GM23338 (cell line): Measurements from ENCODE around the gene LTBP3. TPM values are rescaled to one million over a fixed set of nuclear protein-coding genes. Genes with fewer than 3 reads are reported as not detected.

Source experiments
- ATAC-seq: fragments of 200-7000 bp; cut with Tn5 transposase; 3 replicates; pipeline ENCODE4 v1.9.1; 2020
- DNase-seq: peaks from one replicate; pipeline ENCODE4 v3.0.0-alpha.2; 2015; ENCODE audit warnings: low spot score
- H2AFZ ChIP-seq: fragments of 200-600 bp; sonication (generic); 2 replicates; pipeline ENCODE4 v1.8.0; 2016; ENCODE audit warnings: antibody characterized with exemption, mild to moderate bottlenecking, moderate library complexity
- H3F3A ChIP-seq: fragments of 200-600 bp; sonication (generic); replicated peaks from 2 replicates; pipeline ENCODE4 v1.8.0; 2017; ENCODE audit warnings: antibody characterized with exemption, mixed run types, low read depth
- H3K27ac ChIP-seq: fragments of 200-600 bp; sonication (generic); 2 replicates; pipeline ENCODE4 v1.6.1; 2016; ENCODE audit warnings: low read depth
- H3K27me3 ChIP-seq: fragments of 200-600 bp; sonication (generic); 2 replicates; pipeline ENCODE4 v1.8.0; 2016; ENCODE audit warnings: mild to moderate bottlenecking, mixed run types, moderate library complexity; ENCODE audit not compliant: insufficient read depth
- H3K36me3 ChIP-seq: fragments of 200-600 bp; sonication (generic); 2 replicates; pipeline ENCODE4 v1.8.0; 2016; ENCODE audit warnings: mild to moderate bottlenecking; ENCODE audit not compliant: insufficient read depth
- H3K4me1 ChIP-seq: fragments of 200-600 bp; sonication (generic); 2 replicates; pipeline ENCODE4 v1.8.0; 2016; ENCODE audit warnings: mild to moderate bottlenecking, moderate library complexity; ENCODE audit not compliant: insufficient read depth
- H3K4me2 ChIP-seq: fragments of 200-600 bp; sonication (generic); 2 replicates; pipeline ENCODE4 v1.7.1; 2017; ENCODE audit warnings: mixed run types
- H3K4me3 ChIP-seq: fragments of 200-600 bp; sonication (generic); 2 replicates; pipeline ENCODE4 v1.6.1; 2016; ENCODE audit warnings: mixed run types
- H3K79me2 ChIP-seq: fragments of 200-600 bp; sonication (generic); replicated peaks from 2 replicates; pipeline ENCODE4 v1.8.0; 2017; ENCODE audit warnings: mild to moderate bottlenecking; ENCODE audit not compliant: insufficient read depth
- H3K9me2 ChIP-seq: fragments of 200-600 bp; sonication (generic); 2 replicates; pipeline ENCODE4 v1.8.0; 2017; ENCODE audit not compliant: insufficient read depth
- H4K20me1 ChIP-seq: fragments of 200-600 bp; sonication (generic); replicated peaks from 2 replicates; pipeline ENCODE4 v1.8.0; 2017; ENCODE audit warnings: mild to moderate bottlenecking; ENCODE audit not compliant: insufficient read depth
- H3K27ac Mint-ChIP-seq: 2 replicates; pipeline ENCODE4 v1.8.0; 2020; ENCODE audit warnings: inconsistent platforms, mild to moderate bottlenecking, moderate library complexity, mixed read lengths
- H3K27me3 Mint-ChIP-seq: 3 replicates; pipeline ENCODE4 v1.8.0; 2022; ENCODE audit warnings: low read depth, mild to moderate bottlenecking, moderate library complexity, mixed read lengths, inconsistent platforms; ENCODE audit not compliant: insufficient read depth, poor library complexity
- H3K36me3 Mint-ChIP-seq: 3 replicates; pipeline ENCODE4 v1.8.0; 2021; ENCODE audit warnings: low read depth, mild to moderate bottlenecking, inconsistent platforms, moderate library complexity, mixed read lengths
- H3K4me1 Mint-ChIP-seq: 3 replicates; pipeline ENCODE4 v1.8.0; 2020; ENCODE audit warnings: mild to moderate bottlenecking, inconsistent platforms, mixed read lengths
- H3K4me3 Mint-ChIP-seq: 3 replicates; pipeline ENCODE4 v1.8.0; 2021; ENCODE audit warnings: moderate library complexity, mild to moderate bottlenecking, inconsistent platforms, mixed read lengths
- H3K9me3 Mint-ChIP-seq: 3 replicates; pipeline ENCODE4 v1.8.0; 2020; ENCODE audit warnings: moderate library complexity, mild to moderate bottlenecking, inconsistent platforms, mixed read lengths
- CREB1 ChIP-seq: fragments of 250-450 bp; sonication (Bioruptor Pico); IDR thresholded peaks from 2 replicates; pipeline ENCODE4 v1.5.0; 2020; ENCODE audit warnings: low read depth, mild to moderate bottlenecking, moderate library complexity
- CTCF ChIP-seq, 2 experiments: fragments of 200-600 bp in 1 of 2; sonication (generic) in 1 of 2; conservative IDR thresholded peaks; 2 replicates each; pipeline versions ENCODE4 v1.5.1 to v1.6.1; 2016 to 2017; ENCODE audit warnings: antibody characterized with exemption in 2 of 2, low read depth in 2 of 2, mild to moderate bottlenecking in 2 of 2, moderate library complexity in 1 of 2
- ETS1 ChIP-seq: IDR thresholded peaks from 2 replicates; pipeline ENCODE4 v1.6.1; 2016; ENCODE audit warnings: antibody characterized with exemption
- EZH2 ChIP-seq: fragments of 200-600 bp; sonication (generic); IDR thresholded peaks from one replicate; pipeline ENCODE4 v1.8.0; 2017; ENCODE audit warnings: antibody characterized with exemption, mild to moderate bottlenecking, low read depth; ENCODE audit not compliant: unreplicated experiment
- EZH2phosphoT487 ChIP-seq: fragments of 200-600 bp; sonication (generic); IDR thresholded peaks from one replicate; pipeline ENCODE4 v1.8.1; 2018; ENCODE audit warnings: antibody characterized with exemption; ENCODE audit not compliant: unreplicated experiment
- NANOG ChIP-seq: IDR thresholded peaks from 2 replicates; pipeline ENCODE4 v1.6.1; 2016; ENCODE audit warnings: antibody characterized with exemption, borderline replicate concordance
- POLR2AphosphoS5 ChIP-seq: IDR thresholded peaks from 2 replicates; pipeline ENCODE4 v1.6.1; 2016; ENCODE audit warnings: antibody characterized with exemption, low read depth
- ZNF114 ChIP-seq: fragments of 250-450 bp; sonication (Bioruptor Pico); IDR thresholded peaks from 2 replicates; pipeline ENCODE4 v1.5.0; 2020; ENCODE audit warnings: mild to moderate bottlenecking, moderate library complexity
- ZNF331 ChIP-seq: fragments of 250-450 bp; sonication (Bioruptor Pico); IDR thresholded peaks from 2 replicates; pipeline ENCODE4 v1.5.0; 2020; ENCODE audit warnings: low read depth, mild to moderate bottlenecking, moderate library complexity
- ZNF462 ChIP-seq: fragments of 250-450 bp; sonication (Bioruptor Pico); IDR thresholded peaks from 2 replicates; pipeline ENCODE4 v1.5.0; 2020; ENCODE audit warnings: mild to moderate bottlenecking, moderate library complexity
- polyA plus RNA-seq: library from polyadenylated mRNA; unstranded; fragments of >200 nt; fragmentation: Nextera tagmentation; extraction: Ambion mirVana; gene quantifications from 2 replicates; pipeline ENCODE4 v1.2.1, GENCODE V29; 2016
- total RNA-seq: library from RNA; depleted of rRNA; stranded (reverse); fragments of >200 nt; shearing (Covaris generic); gene quantifications from 2 replicates; pipeline ENCODE4 v1.2.3, GENCODE V29; 2014

Gene LTBP3
- total and polyA plus RNA-seq, 2 experiments from 2014 or later: 9.5 to 29.2 TPM

GRCh38 chr11:65604258-65604657, 46.1 kb upstream of the LTBP3 start (continued):
- no peak for TF ChIP-seq EZH2phosphoT487
- no peak for TF ChIP-seq NANOG
- TF ChIP-seq POLR2AphosphoS5: no peak
- no peak for TF ChIP-seq ZNF114 (CRISPR knock-in tag)
- no peak for TF ChIP-seq ZNF331 (CRISPR knock-in tag)
- TF ChIP-seq CREB1 (CRISPR knock-in tag): no peak
- no peak for TF ChIP-seq ETS1
- TF ChIP-seq ZNF462 (CRISPR knock-in tag): no peak

GRCh38 chr11:65599955-65600246, 41.7 kb upstream of the LTBP3 start:
- ATAC-seq: no peak
- TF ChIP-seq POLR2AphosphoS5 (no peak), CREB1 (CRISPR knock-in tag) (no peak), NANOG (no peak), EZH2 (no peak), ZNF114 (CRISPR knock-in tag) (no peak), CTCF (conservative IDR thresholded peaks at IDR 0.05; ENCODE audit: low read depth in 2 of 2) (no peak), ZNF331 (CRISPR knock-in tag) (no peak), ETS1 (no peak), EZH2phosphoT487 (no peak)

More at GRCh38 chr11:65599955-65600246, 41.7 kb upstream of the LTBP3 start:
- Mint-ChIP-seq H3K27me3 (peaks cover 11% of the 10 kb centered on the region), H3K27ac (no peak overlapping the region), H3K9me3 (no peaks in the 10 kb centered on the region; the same call in 2 of the 3 replicates), H3K36me3 (peaks cover 18% of the 10 kb centered on the region; the same call in 2 of the 3 replicates), H3K4me1 (no peaks in the 10 kb centered on the region; the same call in 2 of the 3 replicates), H3K4me3 (no peak overlapping the region)
- H3F3A ChIP-seq: no peaks in the 10 kb centered on the region
- DNase-seq: no peak
- H3K27ac ChIP-seq: no peak overlapping the region
- no peak overlapping the region for H3K4me2 ChIP-seq
- H2AFZ ChIP-seq: no peak overlapping the region
- H3K79me2 ChIP-seq: no peaks in the 10 kb centered on the region
- H3K9me2 ChIP-seq: no peaks in the 10 kb centered on the region
- H3K36me3 ChIP-seq: no peaks in the 10 kb centered on the region; the same call in 1 of the 2 replicates
- no peaks in the 10 kb centered on the region; the same call in 1 of the 2 replicates for H3K27me3 ChIP-seq
- no peaks in the 10 kb centered on the region; the same call in 1 of the 2 replicates for H4K20me1 ChIP-seq
- no peak overlapping the region for H3K4me3 ChIP-seq
- H3K4me1 ChIP-seq: no peaks in the 10 kb centered on the region
